GM21717 (cell line): ENCODE results near the gene TST.
"Not testable (repeated sequence)": the region's sequence is repeated elsewhere in the genome, so short reads cannot be mapped to it uniquely, and the experiment has no call there.

Experiments
- ATAC-seq: cut with Tn5 transposase; IDR thresholded peaks from one replicate; pipeline ENCODE4 v1.9.1; 2021; ENCODE audit warnings: mild to moderate bottlenecking, moderate library complexity; ENCODE audit not compliant: unreplicated experiment

The TST gene

DNA sequence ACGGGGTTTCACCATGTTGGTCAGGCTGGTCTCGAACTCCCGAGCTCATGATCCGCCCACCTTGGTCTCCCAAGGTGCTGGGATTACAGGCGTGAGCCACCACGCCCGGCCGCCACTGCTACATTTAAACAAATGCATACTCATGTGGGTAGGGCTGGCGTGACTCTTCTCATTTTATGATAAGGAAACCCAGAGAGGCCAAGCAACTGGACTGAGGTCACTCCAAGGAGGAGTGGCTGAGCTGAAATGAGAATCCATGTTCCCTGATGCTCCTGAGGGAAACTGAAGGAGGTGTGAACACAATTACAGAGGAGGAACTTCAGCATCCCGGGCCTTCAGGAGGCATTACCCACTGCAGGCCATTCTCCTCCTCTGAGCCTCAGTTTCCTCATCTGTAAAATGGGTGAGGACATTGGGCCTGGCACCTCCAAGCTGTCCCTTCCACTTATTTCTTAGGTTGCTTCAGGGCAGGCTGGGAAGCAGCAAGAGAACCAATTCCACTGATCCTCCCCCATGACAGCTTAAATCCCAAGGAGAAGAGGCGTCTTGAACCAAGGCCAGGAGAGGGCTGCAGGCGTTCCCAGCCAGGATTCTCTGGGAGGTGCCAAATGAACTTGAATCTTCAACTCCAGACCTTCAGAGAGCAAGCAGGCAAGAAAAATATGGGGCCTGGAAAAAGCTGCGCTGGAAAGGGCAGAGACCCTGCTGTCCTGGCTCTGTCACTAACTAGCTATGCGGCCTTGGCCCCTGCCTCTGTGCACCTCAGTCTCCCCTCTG lies 2.9 kb downstream of the TST start:
- no peak for ATAC-seq

DNA sequence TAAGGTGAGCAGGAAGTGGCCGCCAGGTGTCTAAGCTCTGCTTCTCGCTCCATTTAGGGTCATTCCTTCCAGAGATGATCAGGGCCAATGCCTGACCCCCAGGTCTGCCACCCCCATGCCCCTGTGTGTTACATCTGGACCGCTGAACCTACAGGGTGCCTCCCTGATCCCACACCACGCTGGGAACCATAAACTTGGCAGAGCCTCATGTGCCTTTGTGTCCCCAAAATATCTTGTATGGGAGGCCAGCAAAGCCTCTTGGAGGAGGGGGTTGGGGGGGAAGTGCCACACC lies 3.7 kb downstream of the TST start:
- no peak for ATAC-seq

DNA sequence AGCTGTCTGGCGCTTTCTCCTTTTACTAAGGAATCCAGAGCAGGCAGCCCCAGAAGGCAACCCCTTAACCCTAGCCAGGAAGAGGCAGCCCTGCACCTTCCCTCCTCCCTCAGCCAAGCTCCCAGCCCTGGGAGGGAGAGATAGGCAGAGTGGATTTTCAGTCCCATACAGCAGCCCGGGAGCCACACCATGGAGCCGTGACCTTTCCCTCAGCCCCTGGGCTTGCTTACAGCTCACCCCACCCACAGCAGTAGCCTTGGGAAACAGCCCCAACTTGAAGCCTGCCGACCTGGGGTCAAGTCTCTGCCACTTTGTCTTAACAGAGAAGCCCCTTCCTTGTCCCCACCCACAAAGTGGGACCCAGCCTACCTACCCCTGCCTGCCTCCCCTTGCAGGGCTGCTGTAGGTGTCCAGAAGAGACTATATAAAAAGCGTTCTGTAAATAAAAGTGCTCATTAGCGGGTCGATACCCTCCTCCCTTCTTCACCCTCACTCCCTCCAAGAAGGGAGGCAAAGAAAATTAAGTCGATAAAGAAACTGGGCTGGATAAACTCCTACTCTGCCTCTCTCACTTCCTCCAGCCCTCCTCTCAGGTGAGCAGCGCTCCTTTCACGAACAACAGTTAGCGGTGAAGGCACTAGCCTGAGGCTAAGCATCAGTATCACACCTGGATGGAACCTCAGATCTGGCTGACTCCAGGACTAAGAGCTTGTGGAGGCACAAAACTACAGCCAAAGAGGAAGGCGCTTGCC lies 4.2 kb downstream of the TST start:
- ATAC-seq, result no peak

DNA sequence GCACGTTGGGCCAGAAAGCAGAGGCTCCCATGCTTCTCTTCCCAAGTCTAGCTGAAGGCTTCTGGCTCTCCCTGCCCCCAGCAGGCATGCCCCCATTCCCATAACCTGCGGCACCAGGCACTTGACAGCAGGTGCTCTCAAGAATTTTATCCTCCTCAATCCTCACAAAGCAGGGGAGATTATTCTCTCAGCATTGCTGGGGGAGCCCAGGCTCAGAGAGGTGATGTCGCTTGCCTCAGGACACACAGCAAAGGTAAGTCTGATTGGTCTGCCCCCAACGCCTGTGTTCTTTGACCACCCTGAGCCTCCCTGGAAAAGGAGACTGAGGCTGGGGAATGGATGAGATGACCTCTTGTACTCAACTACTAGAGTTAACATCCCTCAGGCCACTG lies 4.8 kb downstream of the TST start:
- no peak for ATAC-seq

DNA sequence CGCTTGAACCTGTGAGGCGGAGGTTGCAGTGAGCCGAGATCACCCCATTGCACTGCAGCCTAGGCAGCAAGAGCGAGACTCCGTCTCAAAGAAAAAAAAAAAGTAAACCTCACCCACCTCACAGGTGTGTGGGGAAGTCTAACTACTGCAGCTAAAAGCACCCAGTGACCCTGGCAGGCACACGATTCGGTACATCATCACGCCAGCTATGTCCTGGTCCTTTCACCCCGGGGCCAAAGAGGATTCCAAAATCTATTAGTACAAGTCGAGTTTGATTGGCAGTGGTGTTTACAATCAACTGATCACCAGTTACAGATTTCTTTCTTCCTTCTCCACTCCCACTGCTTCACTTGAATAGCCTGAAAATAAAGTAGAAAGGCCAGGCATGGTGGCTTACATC lies 6.3 kb downstream of the TST start:
- ATAC-seq, result no peak

DNA sequence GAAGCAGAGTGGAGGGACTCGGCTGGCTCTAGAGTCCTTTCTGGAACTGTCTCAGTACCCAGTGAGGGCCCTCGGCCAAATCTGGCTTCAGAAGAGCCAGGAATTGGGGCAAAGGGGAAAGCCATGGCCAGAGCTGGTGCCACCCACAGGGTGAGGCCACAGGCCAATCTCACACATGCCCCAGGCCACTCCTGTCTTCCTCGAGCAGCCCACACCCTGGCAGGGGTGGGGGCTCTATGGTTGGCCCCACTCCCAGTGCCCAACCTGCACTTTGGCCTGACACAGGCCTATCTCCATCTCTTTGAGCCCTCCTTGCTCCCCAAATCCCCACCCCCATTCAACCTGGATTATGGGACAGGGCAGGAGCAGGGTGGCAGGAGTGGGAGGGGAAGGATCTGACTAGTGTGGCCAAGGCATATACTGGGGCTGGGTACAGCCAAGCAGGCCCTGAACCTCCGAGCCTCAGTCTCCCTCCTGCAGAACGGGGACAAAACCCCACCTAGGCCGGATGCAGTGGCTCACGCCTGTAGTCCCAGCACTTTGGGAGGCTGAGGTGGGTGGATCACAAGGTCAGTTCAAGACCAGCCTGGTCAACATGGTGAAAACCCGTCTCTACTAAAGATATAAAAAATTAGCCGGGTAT lies 6.9 kb downstream of the TST start:
- no peak for ATAC-seq

DNA sequence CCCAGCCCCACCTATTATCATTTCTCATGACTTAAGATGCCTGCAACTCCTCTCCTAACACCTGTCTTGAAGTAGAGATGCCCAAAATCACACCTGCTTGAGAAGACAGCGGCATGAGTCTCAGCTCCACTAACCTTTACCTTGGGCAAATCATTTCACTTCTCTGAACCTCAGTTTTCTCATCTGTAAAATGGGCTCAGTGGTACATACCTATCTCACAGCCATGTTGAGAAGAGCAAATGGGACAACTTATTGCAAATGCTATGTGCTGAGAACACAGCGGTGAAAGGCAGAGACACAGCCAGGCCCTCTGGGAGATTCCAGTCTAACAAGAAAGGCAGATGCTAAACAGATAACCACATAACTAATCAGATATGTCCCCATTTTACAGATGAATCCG lies 7.8 kb downstream of the TST start:
- no peak for ATAC-seq

DNA sequence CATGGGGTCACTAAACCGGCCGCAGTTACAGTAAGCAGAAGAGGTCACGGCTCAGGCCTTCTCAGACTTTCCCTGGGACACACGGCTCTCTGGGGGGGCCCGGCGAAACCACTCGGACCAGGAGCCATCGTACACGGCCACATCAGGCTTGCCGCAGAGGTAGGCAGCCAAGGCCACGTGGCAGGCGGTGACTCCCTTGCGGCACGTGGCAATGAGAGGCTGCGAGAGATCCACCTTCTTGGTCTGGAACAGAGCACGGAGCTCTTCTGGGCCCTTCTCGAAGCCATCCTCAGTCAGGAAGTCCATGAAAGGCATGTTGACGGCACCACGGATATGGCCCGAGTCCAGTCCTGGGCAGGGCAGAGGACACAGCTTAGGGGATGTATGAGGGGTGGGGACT lies 8.3 kb downstream of the TST start:
- no peak for ATAC-seq

DNA sequence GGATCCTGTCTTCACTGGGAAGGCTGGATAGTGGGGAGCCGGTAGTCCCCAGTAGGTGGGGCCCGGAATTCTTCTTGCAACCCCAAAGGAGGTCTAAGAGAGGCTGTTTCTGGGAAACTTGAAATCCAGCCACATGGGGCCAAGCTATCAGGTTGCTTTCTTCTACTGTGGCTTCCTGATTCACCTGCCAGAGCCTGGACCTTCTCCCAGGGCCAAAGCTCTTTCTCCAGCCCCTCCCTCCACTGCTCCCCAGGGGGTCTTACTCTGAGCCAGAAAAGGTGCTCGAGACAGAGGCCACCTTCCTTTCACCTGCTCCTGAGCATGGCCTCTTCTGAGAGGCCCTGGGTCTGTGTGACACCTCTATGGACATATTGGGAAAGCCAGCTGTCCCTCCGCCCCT lies 9.1 kb downstream of the TST start:
- no peak for ATAC-seq

DNA sequence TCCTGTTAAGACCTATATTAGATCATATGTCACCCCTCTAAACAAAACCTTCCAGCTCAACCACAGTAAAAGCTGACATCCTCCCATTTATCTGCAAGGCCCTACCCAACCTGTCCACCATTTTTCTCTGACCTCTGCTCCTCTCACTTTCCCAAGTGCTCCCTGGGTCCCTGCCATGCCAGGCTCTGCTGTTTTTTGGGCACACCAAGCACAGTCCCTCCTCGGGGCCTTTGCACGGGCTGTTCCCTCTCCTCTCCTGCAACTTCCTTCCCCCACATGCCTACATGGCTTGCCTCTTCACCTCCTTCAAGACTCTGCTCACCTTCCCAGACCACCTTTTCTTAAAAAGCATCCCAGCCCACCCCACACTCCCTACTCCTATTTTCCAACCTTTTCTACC lies 9.8 kb downstream of the TST start:
- no peak for ATAC-seq

DNA sequence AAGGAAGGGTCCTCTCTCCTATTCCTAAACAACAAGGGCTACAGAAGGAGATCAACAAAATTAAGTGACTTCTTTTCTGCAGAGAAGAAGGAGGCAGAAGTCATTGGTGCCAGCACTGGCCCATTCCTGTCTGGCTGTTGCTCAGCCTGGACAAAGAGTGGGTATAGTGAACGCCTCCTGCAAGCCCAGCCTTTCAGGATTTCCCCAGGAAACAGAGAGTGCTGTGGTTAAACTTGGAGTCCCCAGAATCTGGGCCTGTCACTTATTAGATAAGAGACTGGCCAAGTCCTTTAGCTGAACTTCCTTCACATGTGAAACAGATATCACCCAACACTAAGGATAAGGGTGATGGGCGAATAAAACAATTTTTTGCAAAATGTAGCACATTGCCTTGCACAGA lies 10.9 kb downstream of the TST start:
- no peak for ATAC-seq

DNA sequence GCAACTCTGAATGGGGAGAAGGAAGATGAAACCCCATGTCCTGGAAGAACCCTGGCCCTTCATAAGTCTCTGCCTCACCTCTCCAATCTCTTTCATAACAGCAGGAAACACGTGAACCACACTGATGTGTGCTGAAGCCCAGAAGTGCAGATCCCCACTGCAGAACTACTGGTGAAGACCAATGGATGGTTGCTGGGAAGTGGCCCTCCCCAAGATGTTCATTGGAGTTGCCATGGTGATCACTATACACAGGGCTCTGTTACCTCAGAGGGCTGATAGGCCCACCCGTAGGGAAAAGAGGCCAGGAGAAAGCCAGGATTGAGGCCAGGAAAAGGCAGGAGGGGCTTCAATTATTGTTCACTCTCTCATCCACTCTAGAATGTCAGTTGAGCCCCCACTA lies 11.6 kb downstream of the TST start:
- ATAC-seq, result no peak

DNA sequence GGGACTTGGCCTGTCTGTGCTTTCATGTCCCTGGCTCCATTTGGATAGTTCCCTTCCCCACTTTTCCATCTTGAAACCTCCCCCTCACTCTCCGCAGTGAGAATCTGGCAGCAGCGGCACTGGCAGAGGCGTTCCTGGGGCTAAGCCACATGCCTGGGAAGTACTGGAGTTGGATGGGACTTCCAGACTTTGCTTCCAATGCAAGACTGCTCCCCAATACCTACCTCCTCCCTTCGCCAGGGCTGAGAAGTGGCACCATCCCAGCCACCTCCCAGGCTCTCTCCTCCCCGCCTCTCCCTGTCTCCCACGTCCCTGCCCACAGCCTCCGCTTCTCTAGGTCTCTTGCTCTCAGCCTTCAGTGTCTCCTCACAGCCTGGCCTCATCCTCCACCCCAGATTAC lies 16.6 kb downstream of the TST start:
- ATAC-seq, result no peak

DNA sequence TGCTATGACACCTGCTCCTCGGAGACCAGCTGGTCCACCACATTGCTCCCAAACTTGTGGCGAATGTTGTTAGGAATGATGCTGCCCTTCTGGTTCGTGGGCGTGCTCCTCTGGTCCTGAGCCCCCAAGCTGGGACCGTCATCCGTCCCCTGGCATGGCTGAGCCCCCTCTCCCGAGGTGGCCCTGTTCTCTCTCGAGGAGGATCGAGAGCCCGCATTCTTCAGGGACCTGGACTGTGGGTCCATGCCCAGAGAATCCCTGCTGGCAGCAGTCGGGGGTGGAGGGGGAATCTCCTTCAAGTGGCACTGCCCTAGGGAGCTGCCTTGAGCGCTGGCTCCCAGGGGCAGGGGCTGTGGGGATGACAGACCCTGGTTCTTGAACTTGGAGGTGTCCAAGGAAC lies 17.4 kb downstream of the TST start:
- ATAC-seq, result no peak

DNA sequence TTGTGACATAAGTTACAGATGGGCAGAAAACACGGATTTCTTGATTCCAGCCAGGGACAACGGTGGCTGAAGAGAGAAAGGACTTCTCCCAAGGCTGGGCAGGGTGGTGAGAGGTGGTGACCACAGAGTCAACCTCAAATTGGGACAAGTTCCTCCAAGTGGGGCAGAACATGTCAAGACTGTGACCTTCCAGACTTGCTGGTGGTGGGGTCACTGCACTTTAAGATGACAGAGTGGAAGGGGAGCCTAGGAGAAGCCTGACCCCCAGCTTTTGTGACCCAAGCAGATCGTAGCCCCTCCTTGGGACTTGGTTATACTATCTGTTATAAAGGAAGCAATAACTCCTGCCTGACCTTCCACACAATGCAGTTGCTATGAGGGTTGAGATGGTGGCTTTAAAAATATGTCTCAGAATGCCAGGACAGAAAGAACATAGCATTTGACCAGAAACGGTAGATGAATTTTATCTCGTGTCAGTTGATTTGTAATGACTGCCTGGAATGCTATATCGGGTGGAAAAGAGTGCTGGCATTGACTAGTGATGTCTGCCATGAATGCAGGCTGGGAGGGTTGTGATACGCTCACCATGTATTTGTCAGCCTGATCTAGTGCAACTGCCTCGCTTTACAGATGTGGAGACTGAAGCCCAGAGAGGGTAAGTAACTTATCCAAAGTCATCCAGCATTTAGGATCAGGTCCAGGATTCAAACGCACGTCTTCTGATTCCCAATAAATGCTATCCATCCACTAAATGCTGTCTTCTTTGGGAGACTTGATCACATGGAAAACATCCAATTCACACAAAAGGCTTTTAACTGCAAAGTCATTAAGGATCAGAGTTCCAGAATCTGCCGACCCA lies 18.3 kb downstream of the TST start:
- no peak for ATAC-seq

DNA sequence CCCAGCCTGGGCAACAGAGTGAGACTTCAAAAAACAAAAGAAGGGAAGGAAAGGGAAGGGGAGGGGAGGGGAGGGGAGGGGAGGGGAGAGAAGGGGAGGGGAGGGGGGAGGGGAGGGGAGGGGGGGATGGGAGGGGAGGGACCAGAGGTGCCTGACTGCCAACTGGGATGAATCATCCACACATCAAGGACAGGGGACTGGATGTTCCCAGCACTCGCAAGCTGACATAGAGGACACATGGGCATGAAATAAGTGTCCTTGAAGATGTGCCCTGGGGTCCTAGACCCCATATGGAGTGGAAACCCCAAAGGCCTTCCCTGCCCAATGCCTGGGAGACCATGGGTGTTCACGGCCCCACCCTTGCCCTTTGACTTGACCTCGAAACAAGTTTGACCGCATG lies 19.8 kb downstream of the TST start:
- ATAC-seq, result no peak

DNA sequence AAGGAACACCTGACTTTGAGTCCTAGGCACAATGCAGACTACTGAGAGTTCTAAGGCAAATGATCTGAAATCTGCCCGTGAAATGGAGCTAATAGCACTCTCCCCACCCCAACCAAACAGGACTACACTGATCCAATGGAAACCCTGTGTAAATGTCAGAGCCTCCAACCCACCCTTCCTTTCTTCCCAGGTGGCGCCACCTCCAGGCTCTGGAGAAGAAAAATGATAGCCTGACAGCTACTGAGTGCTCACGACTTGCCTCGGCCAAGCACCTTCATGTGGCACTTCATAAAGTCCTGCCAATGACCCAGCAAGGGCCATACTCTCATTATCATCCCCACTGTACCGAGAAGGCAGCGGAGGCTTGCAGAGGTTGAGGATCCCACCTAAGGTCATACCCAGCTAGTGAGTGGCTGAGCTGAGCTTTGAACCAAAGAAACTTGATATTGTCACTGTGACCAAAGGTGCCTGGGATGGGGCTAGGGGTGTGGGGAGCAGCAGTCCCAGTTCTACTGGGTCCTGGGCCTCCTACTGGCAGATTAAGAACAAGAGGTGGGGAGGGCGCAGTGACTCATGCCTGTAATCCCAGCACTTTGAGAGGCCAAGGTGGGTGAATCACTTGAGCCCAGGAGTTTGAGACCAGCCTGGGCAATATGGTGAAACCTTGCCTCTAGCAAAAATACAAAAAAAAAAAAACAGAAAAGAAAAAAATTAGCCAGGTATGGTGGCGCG lies 20.5 kb downstream of the TST start:
- ATAC-seq, result no peak

DNA sequence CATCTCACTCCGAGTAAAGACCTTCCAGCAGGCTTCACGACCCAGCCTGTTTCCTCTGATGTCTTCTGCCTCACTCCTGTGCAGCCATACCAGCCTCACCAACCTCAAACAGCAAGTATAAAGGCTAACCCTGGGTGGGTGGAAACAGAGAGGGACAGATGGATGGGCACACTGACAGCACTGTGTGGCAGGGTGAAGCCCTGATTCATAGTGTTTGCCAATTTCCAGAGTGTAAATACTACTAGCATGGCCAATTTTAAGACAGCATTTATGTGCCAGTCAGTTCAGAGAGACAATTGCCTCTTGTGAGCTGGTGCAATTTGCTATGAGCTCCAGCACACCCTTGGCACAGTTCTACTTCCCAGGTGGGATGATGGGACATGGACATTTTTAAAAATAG lies 21.5 kb downstream of the TST start:
- no peak for ATAC-seq

DNA sequence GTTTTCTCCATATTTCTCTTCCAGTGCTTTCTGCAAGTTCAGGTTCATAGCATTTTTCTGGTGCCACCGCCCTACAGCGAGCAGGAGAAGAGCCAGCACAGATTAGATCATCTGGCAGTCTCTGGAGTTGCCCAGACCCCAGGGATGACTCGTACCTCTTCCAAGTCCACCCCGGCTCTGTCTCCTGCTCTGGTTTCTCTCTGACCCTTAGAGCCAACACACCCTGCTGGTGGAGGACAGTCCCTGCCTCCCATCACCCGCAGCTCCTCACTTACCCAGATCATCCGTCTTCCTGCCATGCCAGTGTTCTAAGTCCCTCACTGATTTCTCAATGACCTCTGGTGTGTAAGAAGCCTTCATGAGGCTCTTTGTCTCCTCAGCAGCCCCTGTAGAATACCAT lies 28.0 kb downstream of the TST start:
- ATAC-seq, result no peak

DNA sequence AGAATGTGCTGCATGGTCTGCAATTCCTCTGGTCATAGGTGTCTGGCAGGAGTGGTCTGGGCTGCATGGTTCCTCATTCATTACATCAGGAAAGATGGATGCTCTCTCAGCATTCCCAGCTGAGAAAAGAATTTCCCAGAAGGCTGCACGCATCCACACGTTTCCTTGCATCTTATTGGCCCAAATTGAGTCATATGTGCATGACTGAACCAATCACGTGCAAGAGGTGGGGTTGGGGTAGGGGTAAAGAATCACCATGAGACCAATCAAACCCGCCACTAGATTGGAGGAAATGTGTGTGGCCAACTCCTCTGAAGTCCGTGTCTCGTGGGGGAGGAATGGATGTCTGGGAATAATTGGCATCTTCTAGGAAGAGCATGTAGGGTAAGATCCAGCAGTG lies 28.8 kb downstream of the TST start:
- ATAC-seq, result no peak

DNA sequence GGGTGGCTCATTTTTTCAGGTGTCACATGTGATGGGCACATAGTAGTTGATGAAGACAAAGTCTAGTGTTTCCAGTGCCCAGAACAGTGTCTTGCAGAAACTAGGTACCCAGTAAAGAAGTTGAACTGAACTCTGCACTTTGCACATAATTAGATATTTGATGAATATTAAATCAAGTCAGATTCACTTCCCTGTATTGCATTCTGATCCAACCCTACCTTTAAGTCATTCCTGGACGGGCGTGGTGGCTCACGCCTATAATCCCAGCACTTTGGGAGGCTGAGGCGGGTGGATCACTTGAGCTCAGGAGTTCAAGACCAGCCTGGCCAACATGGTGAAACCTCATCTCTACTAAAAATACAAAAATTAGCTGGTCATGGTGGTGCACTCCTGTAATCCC lies 30.2 kb downstream of the TST start:
- ATAC-seq, result not testable (repeated sequence)
